SK-N-SH (cell line): ENCODE data around the gene HOXC10. TPM values are rescaled to one million over a fixed set of nuclear protein-coding genes. Genes with fewer than 3 reads are reported as not detected.

Experiments used
- CTCF ChIA-PET: fragments of 300-600, 350-600 bp; formaldehyde crosslinking; extraction: SDS; loops from one replicate; lab custom pipeline; 2021; lab: Yijun Ruan, JAX
- POLR2A ChIA-PET: fragments of 350-600 bp; sonication (Branson Sonifier 250); formaldehyde crosslinking; extraction: SDS; loops from one replicate; lab custom pipeline; 2020; ENCODE audit warnings: antibody characterized with exemption, inconsistent platforms; lab: Yijun Ruan, JAX
- DNase-seq: peaks from one replicate; pipeline ENCODE4 v3.0.0; 2012
- H2AFZ ChIP-seq: fragments of 200-600 bp; sonication (generic); 2 replicates; pipeline ENCODE4 v1.8.1; 2016; ENCODE audit warnings: antibody characterized with exemption, mild to moderate bottlenecking, low read depth
- H3F3A ChIP-seq: fragments of 200-600 bp; sonication (generic); replicated peaks from 2 replicates; pipeline ENCODE3; 2016; ENCODE audit warnings: antibody characterized with exemption, mild to moderate bottlenecking; ENCODE audit not compliant: insufficient read depth
- H3K27ac ChIP-seq, 2 experiments: fragments of 200-500 bp in 1 of 2; fragments of 200-600 bp in 1 of 2; sonication (Bioruptor generic) in 1 of 2; sonication (generic), shearing (Covaris generic) in 1 of 2; 2 replicates each; pipeline versions ENCODE4 v1.5.1 to v1.6.1; 2014 to 2016; ENCODE audit warnings: low read depth in 2 of 2, inconsistent platforms in 1 of 2, low read length in 1 of 2, mild to moderate bottlenecking in 1 of 2, mixed read lengths in 1 of 2
- H3K27me3 ChIP-seq: fragments of 200-600 bp; sonication (generic), shearing (Covaris generic); 2 replicates; pipeline ENCODE4 v1.6.1; 2016; ENCODE audit warnings: mixed run types; ENCODE audit not compliant: insufficient read depth
- H3K36me3 ChIP-seq, 2 experiments: fragments of 200-500 bp in 1 of 2; fragments of 200-600 bp in 1 of 2; sonication (Bioruptor generic) in 1 of 2; sonication (generic) in 1 of 2; replicated peaks in 1 of 2; 2 replicates each; pipeline versions ENCODE3 to v1.5.1; 2014 to 2016; ENCODE audit warnings: low read length in 1 of 2, mild to moderate bottlenecking in 1 of 2; ENCODE audit not compliant: insufficient read depth in 2 of 2, control insufficient read depth in 1 of 2
- H3K4me1 ChIP-seq, 2 experiments: fragments of 200-500 bp in 1 of 2; fragments of 200-600 bp in 1 of 2; sonication (Bioruptor generic) in 1 of 2; sonication (generic), shearing (Covaris generic) in 1 of 2; 2 replicates each; pipeline versions ENCODE4 v1.5.1 to v1.6.1; 2014 to 2016; ENCODE audit warnings: low read depth in 1 of 2, low read length in 1 of 2, mixed run types in 1 of 2; ENCODE audit not compliant: insufficient read depth in 2 of 2, control insufficient read depth in 1 of 2
- H3K4me2 ChIP-seq: fragments of 200-600 bp; sonication (generic), shearing (Covaris generic); 2 replicates; pipeline ENCODE4 v1.6.1; 2017; ENCODE audit warnings: mixed run types
- H3K4me3 ChIP-seq, 2 experiments: fragments of 200-500 bp in 1 of 2; fragments of 200-600 bp in 1 of 2; sonication (Bioruptor generic) in 1 of 2; sonication (generic), shearing (Covaris generic) in 1 of 2; 2 replicates each; pipeline versions ENCODE4 v1.5.1 to v1.8.1; 2014 to 2016; ENCODE audit warnings: low read depth in 2 of 2, inconsistent platforms in 1 of 2, low read length in 1 of 2, mild to moderate bottlenecking in 1 of 2, mixed read lengths in 1 of 2, moderate library complexity in 1 of 2
- H3K79me2 ChIP-seq: fragments of 200-600 bp; sonication (generic); 2 replicates; pipeline ENCODE4 v1.8.1; 2017; ENCODE audit warnings: mild to moderate bottlenecking; ENCODE audit not compliant: insufficient read depth
- H3K9ac ChIP-seq: fragments of 200-600 bp; sonication (generic); 2 replicates; pipeline ENCODE4 v1.6.1; 2017; ENCODE audit warnings: mixed run types
- H3K9me2 ChIP-seq: fragments of 200-600 bp; sonication (generic); 2 replicates; pipeline ENCODE4 v1.6.1; 2017; ENCODE audit warnings: mixed run types
- H3K9me3 ChIP-seq: fragments of 200-600 bp; sonication (generic); 2 replicates; pipeline ENCODE4 v1.6.1; 2017; ENCODE audit warnings: mixed run types, mild to moderate bottlenecking, moderate library complexity
- H4K20me1 ChIP-seq: fragments of 200-600 bp; sonication (generic); 2 replicates; pipeline ENCODE4 v1.6.1; 2017; ENCODE audit warnings: mild to moderate bottlenecking, mixed run types; ENCODE audit not compliant: insufficient read depth
- CTCF ChIP-seq: fragments of 200-600 bp; sonication (generic); IDR thresholded peaks from 2 replicates; pipeline ENCODE4 v1.6.1; 2017; ENCODE audit warnings: antibody characterized with exemption, mild to moderate bottlenecking, moderate library complexity
- EP300 ChIP-seq, 2 experiments: IDR thresholded peaks; 2 replicates each; pipeline versions ENCODE4 v1.4.0 to v1.6.1; 2012; ENCODE audit warnings: borderline replicate concordance in 1 of 2, low read depth in 1 of 2, low read length in 1 of 2
- EZH2phosphoT487 ChIP-seq: fragments of 200-600 bp; sonication (generic); IDR thresholded peaks from 2 replicates; pipeline ENCODE4 v1.6.1; 2017; ENCODE audit warnings: low read depth, mixed run types, mild to moderate bottlenecking, antibody characterized with exemption, moderate library complexity, borderline replicate concordance
- GABPA ChIP-seq: IDR thresholded peaks from 2 replicates; pipeline ENCODE4 v1.4.0; 2012; ENCODE audit warnings: low read depth, mild to moderate bottlenecking
- MAX ChIP-seq: IDR thresholded peaks from 2 replicates; pipeline ENCODE4 v1.4.0; 2012; ENCODE audit warnings: low read depth
- MEF2A ChIP-seq: IDR thresholded peaks from 2 replicates; pipeline ENCODE4 v1.4.0; 2012; ENCODE audit warnings: low read depth, borderline replicate concordance
- POLR2AphosphoS5 ChIP-seq: IDR thresholded peaks from 2 replicates; pipeline ENCODE4 v1.6.1; 2012; ENCODE audit warnings: low read depth, low read length
- RAD21 ChIP-seq: IDR thresholded peaks from 2 replicates; pipeline ENCODE4 v1.6.1; 2012; ENCODE audit warnings: mild to moderate bottlenecking, low read length
- REST ChIP-seq: IDR thresholded peaks from 2 replicates; pipeline ENCODE4 v1.6.1; 2012; ENCODE audit warnings: mild to moderate bottlenecking, low read depth, low read length, moderate library complexity
- SMC3 ChIP-seq: IDR thresholded peaks from 2 replicates; pipeline ENCODE4 v1.6.1; 2012; ENCODE audit warnings: low read depth, low read length, improper control_type of control experiment
- TAF1 ChIP-seq: IDR thresholded peaks from 2 replicates; pipeline ENCODE4 v1.6.1; 2012; ENCODE audit warnings: low read depth, mild to moderate bottlenecking, low read length, moderate library complexity, borderline replicate concordance
- TCF12 ChIP-seq: IDR thresholded peaks from 2 replicates; pipeline ENCODE4 v1.4.0; 2012
- TEAD4 ChIP-seq: IDR thresholded peaks from 2 replicates; pipeline ENCODE4 v1.4.0; 2012; ENCODE audit warnings: mild to moderate bottlenecking, borderline replicate concordance; ENCODE audit not compliant: insufficient read depth
- USF1 ChIP-seq: IDR thresholded peaks from 2 replicates; pipeline ENCODE4 v1.4.0; 2012; ENCODE audit warnings: low read depth, borderline replicate concordance
- WGBS: methylation state at CpG from one replicate; pipeline ENCODE4 v1.1.6; 2017; ENCODE audit warnings: low lambda C conversion rate; 5-methylcytosine and 5-hydroxymethylcytosine counted together
- polyA plus RNA-seq, 3 experiments: library from polyadenylated mRNA; depleted of rRNA; stranded (reverse); fragments of >200 nt; gene quantifications; 2 replicates each; pipeline ENCODE4 v1.2.3, GENCODE V29; 2012

The HOXC10 gene
- polyA plus RNA-seq, 1 of the 3 experiments (the other 2 are of a cell fraction) = 0.03 TPM

GRCh38 chr12:53966385-53967133 is 18.4 kb upstream of the HOXC10 start:
- Histone ChIP-seq H3K27ac (no peak overlapping the region), H3K79me2 (no peaks in the 10 kb centered on the region), H4K20me1 (peaks cover 12% of the 10 kb centered on the region; the same call in 1 of the 2 replicates), H3K9me3 (no peaks in the 10 kb centered on the region), H3K9me2 (no peaks in the 10 kb centered on the region), H3K4me1 (no peaks in the 10 kb centered on the region; a peak in 1 of 4 replicates), H3K4me3 (no peak overlapping the region), H3F3A (no peaks in the 10 kb centered on the region), H3K36me3 (no peaks in the 10 kb centered on the region), H3K9ac (no peak overlapping the region), H3K27me3 (peaks cover 100% of the 10 kb centered on the region), H3K4me2 (peak overlapping the region; percentile 47; the same call in 1 of the 2 replicates), H2AFZ (no peak overlapping the region)
- CTCF ChIA-PET = interaction anchor here (0.7 to 12.7 kb wide), 9 partner anchors 10 to 433 kb away, joined by 3 to 134 read pairs (median 3); partner anchors contain the start of gene HOXC10
- TF ChIP-seq EP300 (IDR thresholded peaks at IDR 0.05; ENCODE audit: borderline replicate concordance in 1 of 2, low read depth in 1 of 2, low read length in 1 of 2) (no peak), EZH2phosphoT487 (peak; percentile 99)
- WGBS = 22% methylated on average over 35 of the region's 36 CpGs
- POLR2A ChIA-PET = interaction anchor here (0.5 kb wide), 1 partner anchor 33 kb away, joined by 3 read pairs; no protein-coding TSS in a partner anchor
- DNase-seq = no peak

GRCh38 chr12:53967421-53967925 is 17.5 kb upstream of the HOXC10 start:
- WGBS = 7% methylated on average over 5 of the region's 5 CpGs
- no peak overlapping the region for H3K9ac ChIP-seq
- H3K27me3 ChIP-seq = peaks cover 100% of the 10 kb centered on the region
- H4K20me1 ChIP-seq = peaks cover 14% of the 10 kb centered on the region; the same call in 1 of the 2 replicates
- no peaks in the 10 kb centered on the region for H3K79me2 ChIP-seq
- no peaks in the 10 kb centered on the region for H3K36me3 ChIP-seq
- TF ChIP-seq POLR2AphosphoS5 (no peak), RAD21 (no peak), TEAD4 (no peak), SMC3 (no peak), USF1 (no peak), CTCF (no peak), GABPA (no peak), MAX (no peak), TAF1 (no peak), TCF12 (no peak), REST (no peak), MEF2A (no peak)
- TF ChIP-seq, all 33 proteins: peak for 0
- Histone ChIP-seq H2AFZ (no peak overlapping the region), H3K27ac (no peak overlapping the region), H3K4me2 (no peak overlapping the region), H3K4me3 (no peak overlapping the region), H3F3A (peaks cover 3% of the 10 kb centered on the region), H3K9me3 (no peaks in the 10 kb centered on the region), H3K4me1 (no peaks in the 10 kb centered on the region; a peak in 1 of 4 replicates), H3K9me2 (no peaks in the 10 kb centered on the region)
- ChIA-PET POLR2A (no interaction called here), CTCF (interaction anchor here (1.0 to 12.7 kb wide), 6 partner anchors 14 to 432 kb away, joined by 3 to 134 read pairs (median 4); partner anchors contain the start of gene HOXC10)
- DNase-seq = no peak
